HEK293T (cell line): ENCODE data around the gene VCX3A.
"Not testable (repeated sequence)": the region's sequence is repeated elsewhere in the genome, so short reads cannot be mapped to it uniquely, and the experiment has no call there.

Source experiments
- CTCF ChIA-PET: fragments of 350-600 bp; formaldehyde crosslinking; extraction: SDS; loops from one replicate; lab custom pipeline; 2021; ENCODE audit warnings: antibody characterized with exemption, inconsistent platforms; lab: Yijun Ruan, JAX
- POLR2A ChIA-PET: fragments of 350-600 bp; formaldehyde crosslinking; extraction: SDS; loops from one replicate; lab custom pipeline; 2020; ENCODE audit warnings: antibody characterized with exemption, inconsistent platforms; lab: Yijun Ruan, JAX
- DNase-seq: peaks from one replicate; pipeline ENCODE4 v3.0.0; 2012; ENCODE audit warnings: mixed read lengths; ENCODE audit errors: extremely low spot score
- ARNT ChIP-seq: fragments of 450-650 bp; IDR thresholded peaks from 2 replicates; pipeline ENCODE4 v1.6.1; 2017; ENCODE audit warnings: mild to moderate bottlenecking
- BHLHE40 ChIP-seq: fragments of 450-650 bp; IDR thresholded peaks from 2 replicates; pipeline ENCODE4 v1.6.1; 2016; ENCODE audit warnings: mild to moderate bottlenecking, moderate library complexity, borderline replicate concordance
- CTBP1 ChIP-seq: fragments of 450-650 bp; IDR thresholded peaks from 2 replicates; pipeline ENCODE4 v1.6.1; 2016; ENCODE audit warnings: borderline replicate concordance
- ELF4 ChIP-seq: fragments of 450-650 bp; IDR thresholded peaks from 2 replicates; pipeline ENCODE4 v1.6.1; 2017; ENCODE audit warnings: antibody characterized with exemption
- FOXA1 ChIP-seq: fragments of 450-650 bp; IDR thresholded peaks from 2 replicates; pipeline ENCODE4 v1.6.1; 2016; ENCODE audit warnings: mild to moderate bottlenecking
- FOXK2 ChIP-seq: fragments of 450-650 bp; IDR thresholded peaks from 2 replicates; pipeline ENCODE4 v1.6.1; 2016; ENCODE audit warnings: mild to moderate bottlenecking
- FOXM1 ChIP-seq: fragments of 450-650 bp; IDR thresholded peaks from 2 replicates; pipeline ENCODE4 v1.6.1; 2017; ENCODE audit warnings: mild to moderate bottlenecking, borderline replicate concordance
- HDGF ChIP-seq: fragments of 450-650 bp; IDR thresholded peaks from 2 replicates; pipeline ENCODE4 v1.6.1; 2017; ENCODE audit warnings: antibody characterized with exemption, borderline replicate concordance
- L3MBTL2 ChIP-seq: fragments of 450-650 bp; conservative IDR thresholded peaks from 2 replicates; pipeline ENCODE4 v1.6.1; 2016; ENCODE audit warnings: mild to moderate bottlenecking
- LEF1 ChIP-seq: fragments of 450-650 bp; IDR thresholded peaks from 2 replicates; pipeline ENCODE4 v1.6.1; 2017; ENCODE audit warnings: mild to moderate bottlenecking, borderline replicate concordance
- NFRKB ChIP-seq: fragments of 450-650 bp; IDR thresholded peaks from 2 replicates; pipeline ENCODE4 v1.6.1; 2016; ENCODE audit warnings: mild to moderate bottlenecking, moderate library complexity
- PKNOX1 ChIP-seq: fragments of 450-650 bp; IDR thresholded peaks from 2 replicates; pipeline ENCODE4 v1.6.1; 2016
- SP1 ChIP-seq: fragments of 450-650 bp; IDR thresholded peaks from 2 replicates; pipeline ENCODE4 v1.6.1; 2017
- SUZ12 ChIP-seq: fragments of 450-650 bp; IDR thresholded peaks from 2 replicates; pipeline ENCODE4 v1.6.1; 2016; ENCODE audit warnings: mild to moderate bottlenecking
- TARDBP ChIP-seq: fragments of 450-650 bp; IDR thresholded peaks from 2 replicates; pipeline ENCODE4 v1.6.1; 2016
- ZNF384 ChIP-seq: fragments of 450-650 bp; IDR thresholded peaks from 2 replicates; pipeline ENCODE4 v1.6.1; 2016

The VCX3A gene

DNA sequence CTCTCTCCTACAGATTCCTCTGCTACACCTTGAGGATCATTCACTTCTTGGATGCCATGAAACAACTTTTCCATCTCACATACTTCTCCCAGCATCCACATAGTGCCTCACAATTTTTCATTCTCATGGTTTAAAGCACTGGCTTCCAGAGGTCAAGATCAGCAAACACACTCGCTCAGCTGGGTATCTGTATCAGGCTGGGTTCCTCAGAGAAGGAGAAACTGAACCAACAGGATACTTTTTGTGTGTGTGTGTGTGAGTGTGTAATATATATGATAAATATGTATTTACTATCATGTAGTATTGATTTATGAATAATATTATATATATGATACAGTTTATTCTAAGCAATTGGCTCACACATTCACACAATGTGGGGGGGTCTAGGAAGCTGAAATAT is at the start of gene VCX3A:
Gene VCX3A (minus strand): TSS at position 101 of the 400 bp plus-strand sequence. CDS start 621 bp downstream, outside the sequence.
- DNase-seq, CTCF ChIA-PET, POLR2A ChIA-PET: not testable (repeated sequence)

DNA sequence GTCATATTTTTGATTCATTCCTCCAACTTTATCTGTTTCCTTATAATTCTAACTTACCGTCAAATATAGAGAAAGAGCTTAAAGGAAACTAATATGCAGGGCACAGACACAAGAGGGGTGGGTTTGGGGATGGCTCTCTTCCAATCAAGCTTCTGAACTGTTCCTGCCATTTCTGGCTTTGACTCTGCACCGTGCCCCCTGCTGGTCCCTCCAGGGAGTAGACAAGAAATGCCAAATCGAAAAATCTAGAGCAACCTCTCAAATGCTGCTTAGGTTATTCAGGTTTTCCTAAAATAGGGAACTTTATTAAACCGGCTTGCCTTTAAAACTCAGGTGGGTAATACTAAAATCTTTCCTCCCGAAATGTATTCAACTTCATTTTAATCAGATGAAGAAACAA is 39.8 kb upstream of the VCX3A start:
- ChIA-PET CTCF (no interaction called here), POLR2A (no interaction called here)
- DNase-seq, result no peak
- TF ChIP-seq PKNOX1 (no peak), NFRKB (no peak), SP1 (no peak), ARNT (no peak), ZNF384 (no peak), FOXM1 (no peak), HDGF (no peak), TARDBP (no peak), FOXK2 (no peak), BHLHE40 (no peak), SUZ12 (no peak), CTBP1 (no peak), LEF1 (no peak), ELF4 (no peak), L3MBTL2 (no peak), FOXA1 (no peak)

DNA sequence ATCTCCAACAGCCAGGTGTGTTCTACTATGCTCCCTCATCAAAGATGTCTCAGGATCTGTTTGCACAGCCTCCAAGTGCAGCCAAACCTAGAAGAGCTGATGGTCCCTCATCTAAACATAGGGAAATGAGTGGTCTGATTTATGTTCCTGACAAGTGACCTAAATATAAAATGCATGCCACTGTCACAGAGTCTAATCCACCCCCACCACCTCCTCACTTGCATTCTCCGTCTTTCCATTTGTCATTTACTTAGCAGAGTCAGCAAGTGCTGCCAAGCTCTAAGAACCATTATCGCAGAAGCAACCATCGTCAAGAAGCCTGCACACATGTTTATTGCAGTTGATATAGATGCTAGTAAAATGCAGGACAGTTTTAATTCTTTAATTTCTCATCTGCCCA is 33.1 kb upstream of the VCX3A start:
- DNase-seq, result no peak
- ChIA-PET CTCF (no interaction called here), POLR2A (no interaction called here)
- TF ChIP-seq FOXM1 (no peak), SUZ12 (no peak), ELF4 (no peak), HDGF (no peak), L3MBTL2 (no peak), SP1 (no peak), FOXA1 (no peak), NFRKB (no peak), LEF1 (no peak), ZNF384 (no peak), ARNT (no peak), CTBP1 (no peak)

DNA sequence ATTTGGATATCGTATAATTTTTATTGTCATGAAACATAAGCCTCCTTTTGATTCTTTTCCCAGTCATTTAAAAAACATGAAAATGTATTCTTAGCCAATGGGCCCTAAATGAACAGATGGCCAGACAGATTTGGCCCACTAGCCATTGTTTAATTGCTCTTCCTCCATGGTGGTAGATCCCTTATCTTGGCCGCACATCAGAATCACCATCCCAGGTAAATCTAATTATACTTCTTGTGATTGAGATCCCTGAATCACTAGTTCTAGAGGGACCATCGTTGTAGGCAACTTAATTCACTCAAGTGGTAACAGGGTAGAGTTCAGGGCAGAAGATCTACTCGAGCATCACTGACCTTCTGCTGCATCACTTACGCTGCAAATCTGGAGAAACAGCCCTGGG is 24.1 kb upstream of the VCX3A start:
- no peak for DNase-seq
- TF ChIP-seq FOXA1, result no peak
- no peak for TF ChIP-seq FOXK2
- TF ChIP-seq HDGF, result no peak
- no peak for TF ChIP-seq SP1
- ChIA-PET POLR2A (no interaction called here), CTCF (no interaction called here)

DNA sequence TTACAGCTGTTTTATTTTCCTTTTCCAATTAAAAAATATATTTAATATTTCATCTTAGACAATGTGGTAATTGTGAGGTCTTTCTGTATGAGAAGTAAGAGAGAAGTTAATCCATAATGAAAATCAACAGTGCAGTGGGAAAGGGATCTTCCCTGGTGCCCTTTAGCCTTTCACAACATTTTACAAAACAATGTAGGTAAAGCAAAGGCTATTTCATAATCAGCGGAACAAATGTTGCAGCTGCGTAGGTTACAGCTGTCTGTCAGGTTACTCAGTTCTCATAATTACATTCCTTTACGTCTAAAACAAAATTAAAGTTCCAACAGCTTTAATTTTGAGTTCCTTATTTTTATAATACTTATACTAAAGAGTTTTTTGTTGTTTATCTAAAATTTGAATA is 22.8 kb upstream of the VCX3A start:
- CTCF ChIA-PET, result no interaction called here

DNA sequence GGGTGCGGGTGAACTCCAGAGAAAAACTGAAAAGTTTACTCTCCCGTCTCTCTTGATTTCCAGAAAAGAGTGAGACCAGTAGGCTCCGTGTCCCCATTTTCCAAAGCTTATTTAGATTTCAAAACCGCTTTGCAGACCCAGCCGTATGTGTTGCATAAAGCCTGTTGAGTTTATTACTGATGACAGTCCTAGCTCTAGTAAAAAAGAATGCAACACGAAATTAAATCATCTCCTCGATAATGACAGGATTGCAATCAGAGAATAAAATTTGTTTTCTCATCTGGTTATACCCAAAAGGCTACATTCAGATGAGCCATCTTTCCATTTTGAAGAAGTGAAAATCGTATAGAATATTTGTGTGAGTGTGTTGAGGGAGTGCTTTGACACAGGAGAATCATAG is 16.1 kb upstream of the VCX3A start:
- TF ChIP-seq SUZ12 (no peak), HDGF (no peak), LEF1 (no peak), L3MBTL2 (no peak), ARNT (no peak), FOXK2 (no peak), FOXA1 (no peak), ZNF384 (no peak), PKNOX1 (no peak), NFRKB (no peak), TARDBP (no peak), SP1 (no peak), ELF4 (no peak), FOXM1 (no peak), BHLHE40 (no peak), CTBP1 (no peak)
- DNase-seq, result no peak
- ChIA-PET POLR2A (no interaction called here), CTCF (no interaction called here)

More for the DNA sequence above, 22.8 kb upstream of the VCX3A start:
- no peak for TF ChIP-seq SUZ12
- TF ChIP-seq FOXK2, result no peak
- no peak for TF ChIP-seq FOXA1
- TF ChIP-seq BHLHE40, result no peak
- TF ChIP-seq FOXM1, result no peak
- no peak for TF ChIP-seq ZNF384
- no peak for TF ChIP-seq L3MBTL2
- TF ChIP-seq NFRKB, result no peak
- TF ChIP-seq ELF4, result no peak
- TF ChIP-seq CTBP1, result no peak
- no peak for TF ChIP-seq TARDBP
- TF ChIP-seq PKNOX1, result no peak
- TF ChIP-seq HDGF, result no peak
- TF ChIP-seq ARNT, result no peak
- TF ChIP-seq LEF1, result no peak
- no peak for DNase-seq
- POLR2A ChIA-PET, result no interaction called here

- CTCF ChIA-PET, result no interaction called here
- POLR2A ChIA-PET, result no interaction called here
- DNase-seq, result no peak
- no peak for TF ChIP-seq FOXA1
Observed at GRCh38 chrX:6545712-6546111, 10.8 kb upstream of the VCX3A start.
